HG02852 (cell line): Measurements from ENCODE around the gene DAPK1.
"Not testable (repeated sequence)": the region's sequence is repeated elsewhere in the genome, so short reads cannot be mapped to it uniquely, and the experiment has no call there.

Source experiments
- ATAC-seq: cut with Tn5 transposase; IDR thresholded peaks from one replicate; pipeline ENCODE4 v1.9.1; 2021; ENCODE audit warnings: mild to moderate bottlenecking, moderate library complexity; ENCODE audit not compliant: unreplicated experiment

DAPK1 gene

DNA sequence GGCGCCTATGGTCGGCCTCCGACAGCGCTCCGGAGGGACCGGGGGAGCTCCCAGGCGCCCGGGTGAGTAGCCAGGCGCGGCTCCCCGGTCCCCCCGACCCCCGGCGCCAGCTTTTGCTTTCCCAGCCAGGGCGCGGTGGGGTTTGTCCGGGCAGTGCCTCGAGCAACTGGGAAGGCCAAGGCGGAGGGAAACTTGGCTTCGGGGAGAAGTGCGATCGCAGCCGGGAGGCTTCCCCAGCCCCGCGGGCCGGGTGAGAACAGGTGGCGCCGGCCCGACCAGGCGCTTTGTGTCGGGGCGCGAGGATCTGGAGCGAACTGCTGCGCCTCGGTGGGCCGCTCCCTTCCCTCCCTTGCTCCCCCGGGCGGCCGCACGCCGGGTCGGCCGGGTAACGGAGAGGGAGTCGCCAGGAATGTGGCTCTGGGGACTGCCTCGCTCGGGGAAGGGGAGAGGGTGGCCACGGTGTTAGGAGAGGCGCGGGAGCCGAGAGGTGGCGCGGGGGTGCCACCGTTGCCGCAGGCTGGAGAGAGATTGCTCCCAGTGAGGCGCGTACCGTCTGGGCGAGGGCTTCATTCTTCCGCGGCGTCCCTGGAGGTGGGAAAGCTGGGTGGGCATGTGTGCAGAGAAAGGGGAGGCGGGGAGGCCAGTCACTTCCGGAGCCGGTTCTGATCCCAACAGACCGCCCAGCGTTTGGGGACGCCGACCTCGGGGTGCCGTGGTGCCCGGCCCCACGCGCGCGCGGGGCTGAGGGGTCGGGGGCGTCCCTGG is 561 bp downstream of the DAPK1 start:
- ATAC-seq, result peak; percentile 22

DNA sequence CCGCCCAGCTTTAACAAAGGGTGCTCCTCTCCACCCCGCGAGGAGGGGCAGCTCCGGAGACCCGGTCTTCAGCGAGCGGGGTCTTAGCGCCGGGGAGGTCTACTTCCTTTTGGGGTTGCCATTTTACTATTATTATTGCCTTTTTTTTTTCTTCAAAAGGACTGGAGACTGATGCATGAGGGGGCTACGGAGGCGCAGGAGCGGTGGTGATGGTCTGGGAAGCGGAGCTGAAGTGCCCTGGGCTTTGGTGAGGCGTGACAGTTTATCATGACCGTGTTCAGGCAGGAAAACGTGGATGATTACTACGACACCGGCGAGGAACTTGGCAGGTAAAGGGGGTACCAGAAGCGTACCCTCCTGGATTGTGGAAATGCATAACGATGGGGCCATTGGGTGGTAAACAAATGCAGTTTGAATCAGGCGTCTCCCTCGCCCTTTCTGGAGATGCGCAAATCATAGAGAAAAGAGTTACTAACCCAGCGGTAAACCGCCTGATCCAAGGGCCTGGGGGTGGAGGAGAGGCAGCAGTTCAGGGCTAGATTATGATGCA is 1.2 kb downstream of the DAPK1 start:
- no peak for ATAC-seq

DNA sequence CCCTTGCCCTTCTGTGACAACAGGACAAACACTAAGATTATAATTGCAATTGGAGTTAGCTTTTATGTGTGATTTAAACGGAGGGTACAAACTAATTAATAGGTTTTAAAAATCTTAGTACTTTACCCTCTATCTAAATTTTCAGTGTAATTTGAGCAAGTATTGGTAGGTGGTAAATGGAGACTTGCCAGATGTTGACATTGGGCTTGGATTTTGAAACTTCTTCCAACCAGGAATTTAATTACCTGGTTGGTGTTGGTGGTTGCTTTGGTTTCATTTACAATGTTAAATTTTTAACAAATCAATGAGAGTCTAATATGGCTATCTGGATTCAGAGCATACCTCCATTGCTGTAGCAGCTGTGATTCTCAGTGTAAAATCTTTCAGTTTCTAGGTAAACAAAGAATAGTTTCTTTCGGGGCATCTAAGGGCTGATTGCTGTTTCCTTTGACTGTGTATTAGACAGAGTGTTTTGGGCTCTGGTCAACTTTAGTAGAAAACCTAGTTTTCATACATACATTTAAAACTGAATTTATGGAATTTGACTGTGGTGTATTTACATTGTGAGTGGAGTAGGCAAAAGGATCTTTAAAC is 1.9 kb downstream of the DAPK1 start:
- ATAC-seq, result no peak

DNA sequence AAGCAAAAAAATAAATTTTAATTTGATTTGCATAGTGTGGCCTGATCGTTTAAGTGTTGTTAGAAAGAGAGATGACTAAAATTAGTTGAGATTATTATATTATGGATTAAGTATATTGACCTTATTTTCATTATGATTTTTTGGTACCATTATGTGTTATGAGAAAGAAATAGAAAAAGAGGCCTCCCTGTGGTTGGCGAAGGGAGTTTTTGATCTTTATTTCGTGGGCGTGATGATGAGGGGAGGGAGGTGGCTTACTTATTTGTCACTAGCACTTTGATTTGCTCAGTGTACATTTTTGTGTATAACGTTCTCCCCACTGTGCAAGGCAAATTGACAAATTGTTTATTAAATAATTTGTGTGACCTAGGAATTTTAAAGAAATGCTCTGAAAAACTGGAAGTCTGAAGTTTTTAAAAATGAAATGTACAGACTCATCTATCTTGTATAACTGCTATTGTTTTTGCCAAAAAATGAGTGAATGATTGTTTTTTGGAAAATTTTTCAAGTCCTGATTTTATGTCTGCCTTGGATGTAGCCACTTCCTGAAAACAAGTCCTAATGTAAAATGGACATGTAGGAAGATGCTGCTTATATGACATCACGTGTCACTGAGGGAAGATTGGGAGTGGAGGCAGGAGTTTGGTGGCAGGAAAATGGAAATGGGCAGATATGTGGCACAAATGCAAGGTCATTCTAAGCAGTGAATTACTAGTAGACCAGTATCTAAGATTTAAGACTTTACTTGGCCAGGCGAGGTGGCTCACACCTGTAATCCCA is 3.0 kb downstream of the DAPK1 start:
- no peak for ATAC-seq

DNA sequence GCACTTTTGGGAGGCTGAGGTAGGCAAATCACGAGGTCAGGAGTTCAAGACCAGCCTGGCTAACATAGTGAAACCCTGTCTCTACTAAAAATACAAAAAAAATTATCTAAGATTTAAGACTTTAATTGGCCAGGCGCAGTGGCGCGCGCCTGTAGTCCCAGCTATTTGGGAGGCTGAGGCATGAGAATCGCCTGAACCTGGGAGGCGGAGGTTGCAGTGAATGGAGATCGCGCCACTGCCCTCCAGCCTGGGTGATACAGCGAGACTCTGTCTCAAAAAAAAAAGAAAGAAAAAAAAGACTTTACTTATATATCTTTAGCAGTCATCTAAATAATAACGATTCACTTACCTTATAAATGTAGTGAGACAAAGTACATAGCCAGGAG is 3.6 kb downstream of the DAPK1 start:
- ATAC-seq, result not testable (repeated sequence)

DNA sequence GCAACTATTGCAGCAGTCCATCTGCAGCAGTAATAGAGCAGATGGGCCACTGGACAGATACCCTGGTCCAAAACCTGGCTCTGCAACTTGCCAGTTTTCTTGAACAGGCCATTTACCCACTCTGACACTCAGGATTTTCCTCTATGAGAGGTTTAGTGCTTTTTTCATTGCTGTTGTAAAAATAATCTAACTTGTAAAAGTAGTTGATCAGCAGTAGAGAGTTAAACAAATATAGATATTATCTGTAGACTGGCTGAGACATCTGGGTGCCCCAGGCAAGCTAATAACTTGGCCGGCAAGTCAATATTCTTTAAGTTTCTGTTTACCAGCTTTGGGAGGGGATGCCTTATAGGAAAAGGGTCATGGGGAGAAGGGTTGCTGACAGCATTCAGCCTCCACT is 4.1 kb downstream of the DAPK1 start:
- ATAC-seq, result no peak

- no peak for ATAC-seq
Measured at GRCh38 chr9:87502391-87503221, 4.9 kb downstream of the DAPK1 start.

- ATAC-seq, result no peak
Measured at GRCh38 chr9:87503430-87503829, 5.8 kb downstream of the DAPK1 start.

DNA sequence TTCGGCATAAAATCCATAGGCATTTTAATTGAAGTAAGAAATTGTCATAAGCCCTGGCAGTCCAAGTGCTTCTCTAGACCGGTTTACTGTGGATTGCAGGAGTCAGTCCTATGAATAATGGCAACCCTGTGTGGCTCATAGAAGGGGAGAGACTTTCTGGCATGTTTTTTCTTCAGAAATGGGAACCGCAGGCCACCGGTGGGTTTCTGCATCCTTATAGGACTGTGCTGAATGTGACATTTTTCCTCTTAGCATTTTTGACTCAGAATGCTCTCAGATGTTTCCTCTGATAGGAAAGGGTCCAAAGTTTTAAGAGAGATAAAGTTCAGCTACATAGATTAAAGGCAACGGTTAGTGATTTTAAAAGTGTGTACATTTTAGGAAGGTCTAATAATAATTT is 6.3 kb downstream of the DAPK1 start:
- ATAC-seq, result no peak

- no peak for ATAC-seq
Measured at GRCh38 chr9:87504938-87505337, 7.3 kb downstream of the DAPK1 start.

- ATAC-seq, result no peak
Measured at GRCh38 chr9:87505869-87506678, 8.4 kb downstream of the DAPK1 start.

GRCh38 chr9:87507576-87507975 is 9.9 kb downstream of the DAPK1 start:
- no peak for ATAC-seq

GRCh38 chr9:87510252-87510683 is 12.6 kb downstream of the DAPK1 start:
- no peak for ATAC-seq

- ATAC-seq, result no peak
Measured at GRCh38 chr9:87512311-87512710, 14.6 kb downstream of the DAPK1 start.

GRCh38 chr9:87513161-87513560 is 15.5 kb downstream of the DAPK1 start:
- no peak for ATAC-seq

DNA sequence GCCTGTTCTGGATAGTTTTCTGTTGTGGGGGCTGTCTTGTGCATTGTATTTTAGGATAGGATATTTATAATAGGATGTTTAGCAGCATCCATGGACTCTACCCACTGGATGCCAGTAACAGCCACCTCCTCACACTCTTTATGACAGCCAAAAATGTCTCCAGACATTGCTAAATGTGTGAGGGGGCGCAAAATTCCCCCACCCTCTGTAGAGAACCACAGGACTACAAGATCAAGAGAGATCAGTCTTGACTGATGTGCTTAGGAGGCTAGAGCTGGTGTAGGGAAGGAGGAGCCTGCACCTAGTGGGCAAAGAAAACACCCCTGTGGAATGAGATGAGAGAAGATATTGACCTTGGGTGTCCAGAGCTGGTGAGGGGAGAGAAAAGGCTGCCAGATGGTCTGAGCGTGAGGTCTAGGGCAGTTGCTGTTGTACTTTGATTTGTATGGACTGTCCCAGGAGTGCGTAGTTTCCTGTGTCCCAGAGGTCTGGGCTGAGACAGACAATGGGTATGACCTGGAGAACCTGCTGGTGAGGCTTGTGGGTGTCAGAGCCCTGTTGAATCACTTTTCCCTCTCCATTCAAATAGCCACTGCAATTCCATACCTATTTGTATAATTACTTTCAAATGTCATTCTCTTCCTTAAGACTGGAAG is 16.3 kb downstream of the DAPK1 start:
- ATAC-seq, result no peak

DNA sequence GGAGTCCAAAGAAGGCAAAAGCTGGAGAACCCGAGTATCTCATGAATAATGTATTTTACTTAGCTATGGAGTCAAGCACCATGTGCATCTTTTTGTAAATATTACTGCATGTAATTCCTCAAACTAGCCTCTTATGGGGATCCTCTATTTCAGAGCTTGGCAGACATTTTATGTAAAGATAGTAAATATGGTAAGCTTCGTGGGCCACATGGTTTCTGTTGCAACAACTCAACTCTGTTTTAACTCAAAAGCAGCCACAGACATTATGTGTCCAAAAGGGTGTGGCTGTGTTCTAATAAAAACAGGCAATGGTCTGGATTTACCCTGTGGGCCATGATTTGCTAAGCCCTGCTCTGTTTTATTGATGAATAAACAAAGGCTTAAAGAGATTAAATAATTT is 17.3 kb downstream of the DAPK1 start:
- no peak for ATAC-seq

DNA sequence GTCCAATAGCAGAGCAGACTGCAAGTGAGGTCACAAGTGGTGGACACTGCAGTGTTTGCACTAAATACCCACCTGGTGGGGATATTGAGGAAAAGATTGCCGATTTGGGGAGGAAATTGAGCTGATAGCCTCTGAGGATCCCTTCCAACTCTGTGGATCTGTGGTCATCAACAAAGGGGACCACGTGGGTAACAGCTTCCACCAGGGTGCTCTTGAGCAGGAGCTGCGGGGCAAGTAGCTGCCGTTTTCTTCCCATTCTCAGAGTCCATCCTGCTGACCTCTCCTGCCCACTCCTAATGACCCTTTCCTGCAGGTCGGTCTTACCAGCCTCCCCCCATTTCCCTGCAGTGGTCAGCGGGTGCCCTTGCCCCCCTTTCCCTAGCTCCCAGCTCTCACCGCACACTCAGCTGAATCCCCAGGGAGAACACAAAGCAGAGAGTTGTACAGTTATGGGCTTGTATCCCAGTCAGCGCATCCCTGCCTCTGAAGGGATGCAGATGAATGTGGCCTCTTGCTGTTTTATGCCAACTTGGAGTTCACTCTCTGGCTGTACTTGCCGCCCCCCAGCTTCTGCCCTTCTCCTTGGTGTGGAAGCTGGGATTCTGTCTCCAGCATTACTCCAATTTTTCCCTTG is 18.0 kb downstream of the DAPK1 start:
- no peak for ATAC-seq
